Activated CD4-positive, CD25-positive, alpha-beta regulatory T cell (primary cell): Measurements from ENCODE around the gene CD34.

Source experiments
- DNase-seq, 4 experiments: peaks; one replicate each; lab custom pipeline; 2025; lab: John Stamatoyannopoulos, UW

The CD34 gene

GRCh38 chr1:207831517-207832327, 79.2 kb downstream of the CD34 start:
- DNase-seq, result no peak
